ENCODE data around the gene MAPKAPK2.

GRCh38 chr1:206766251-206766856, 81.6 kb downstream of the MAPKAPK2 start:
- TF ChIP-seq CTCF (conservative IDR thresholded peaks at IDR 0.05; ENCODE audit: low read length) (no peak), EZH2phosphoT487 (IDR thresholded peaks at IDR 0.05; ENCODE audit: borderline replicate concordance, low read depth, low read length) (no peak)

Data from OCI-LY7 (cell line).